Measurements from ENCODE around the gene MED15. TPM values are rescaled to one million over a fixed set of nuclear protein-coding genes. Genes with fewer than 3 reads are reported as not detected.

The MED15 gene
- total RNA-seq, 1 donor from 2014 or later = 135 TPM

GRCh38 chr22:20587206-20587958, 80.0 kb downstream of the MED15 start:
- H3K27me3 Mint-ChIP-seq (ENCODE audit: low read depth) = no peaks in the 10 kb centered on the region
- TF ChIP-seq CTCF (IDR thresholded peaks at IDR 0.05; ENCODE audit: unreplicated experiment) = no peak
- peaks cover 1% of the 10 kb centered on the region for H3K36me3 Mint-ChIP-seq
- DNase-seq (ENCODE audit: low spot score in 2 of 2, unreplicated experiment in 2 of 2) = no peak
- H3K9me3 Mint-ChIP-seq = no peaks in the 10 kb centered on the region
- no peaks in the 10 kb centered on the region for H3K4me1 Mint-ChIP-seq
- no peak overlapping the region for H3K4me3 Mint-ChIP-seq
- no peak overlapping the region for H3K27ac Mint-ChIP-seq

- no peak for DNase-seq (ENCODE audit: low spot score in 2 of 2, unreplicated experiment in 2 of 2)
- Mint-ChIP-seq H3K4me3 (no peak overlapping the region), H3K4me1 (no peaks in the 10 kb centered on the region), H3K27ac (peak overlapping the region; percentile 59), H3K36me3 (peaks cover 1% of the 10 kb centered on the region), H3K27me3 (ENCODE audit: low read depth) (no peaks in the 10 kb centered on the region), H3K9me3 (no peaks in the 10 kb centered on the region)
- TF ChIP-seq CTCF (IDR thresholded peaks at IDR 0.05; ENCODE audit: unreplicated experiment) = no peak
Measured at GRCh38 chr22:20588092-20588842, 80.9 kb downstream of the MED15 start.

GRCh38 chr22:20588843-20589581, 81.6 kb downstream of the MED15 start:
- no peak for TF ChIP-seq CTCF (IDR thresholded peaks at IDR 0.05; ENCODE audit: unreplicated experiment)
- no peak for DNase-seq (ENCODE audit: low spot score in 2 of 2, unreplicated experiment in 2 of 2)
- H3K36me3 Mint-ChIP-seq = peaks cover 1% of the 10 kb centered on the region
- no peak overlapping the region for H3K4me3 Mint-ChIP-seq
- H3K9me3 Mint-ChIP-seq = no peaks in the 10 kb centered on the region
- H3K27me3 Mint-ChIP-seq (ENCODE audit: low read depth) = no peaks in the 10 kb centered on the region
- no peak overlapping the region for H3K27ac Mint-ChIP-seq
- no peaks in the 10 kb centered on the region for H3K4me1 Mint-ChIP-seq

- no peak overlapping the region for H3K4me3 Mint-ChIP-seq
- no peak overlapping the region for H3K27ac Mint-ChIP-seq
- H3K36me3 Mint-ChIP-seq = peaks cover 1% of the 10 kb centered on the region
- no peaks in the 10 kb centered on the region for H3K4me1 Mint-ChIP-seq
- no peaks in the 10 kb centered on the region for H3K9me3 Mint-ChIP-seq
- no peak for DNase-seq (ENCODE audit: low spot score in 2 of 2, unreplicated experiment in 2 of 2)
- no peaks in the 10 kb centered on the region for H3K27me3 Mint-ChIP-seq (ENCODE audit: low read depth)
- TF ChIP-seq CTCF (IDR thresholded peaks at IDR 0.05; ENCODE audit: unreplicated experiment) = no peak
Measured at GRCh38 chr22:20589614-20590476, 82.4 kb downstream of the MED15 start.
